ENCODE data around the gene KRTAP1-4.

DNA sequence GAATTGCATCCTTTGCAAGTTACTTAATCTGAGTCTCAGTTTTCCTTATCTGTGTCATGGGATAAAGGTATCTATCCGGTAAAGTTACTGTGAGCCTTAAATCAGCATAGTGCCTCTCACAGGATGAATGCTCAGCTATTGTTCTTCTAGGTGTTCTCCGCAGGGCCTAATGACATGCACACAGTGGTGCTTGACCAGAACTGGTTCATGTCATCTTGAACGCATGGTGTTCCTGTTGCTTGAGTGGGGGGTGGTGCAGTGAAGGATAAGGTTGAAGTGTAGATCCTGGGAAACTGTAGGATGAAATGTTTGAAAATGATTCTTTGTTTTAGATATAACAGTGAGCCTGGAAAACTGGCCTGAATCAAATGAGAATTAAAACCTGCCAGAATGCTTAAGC lies 49.9 kb downstream of the KRTAP1-4 start:
- TF ChIP-seq POLR2AphosphoS5 (IDR thresholded peaks at IDR 0.05), result no peak
- TF ChIP-seq, protein P1, sequence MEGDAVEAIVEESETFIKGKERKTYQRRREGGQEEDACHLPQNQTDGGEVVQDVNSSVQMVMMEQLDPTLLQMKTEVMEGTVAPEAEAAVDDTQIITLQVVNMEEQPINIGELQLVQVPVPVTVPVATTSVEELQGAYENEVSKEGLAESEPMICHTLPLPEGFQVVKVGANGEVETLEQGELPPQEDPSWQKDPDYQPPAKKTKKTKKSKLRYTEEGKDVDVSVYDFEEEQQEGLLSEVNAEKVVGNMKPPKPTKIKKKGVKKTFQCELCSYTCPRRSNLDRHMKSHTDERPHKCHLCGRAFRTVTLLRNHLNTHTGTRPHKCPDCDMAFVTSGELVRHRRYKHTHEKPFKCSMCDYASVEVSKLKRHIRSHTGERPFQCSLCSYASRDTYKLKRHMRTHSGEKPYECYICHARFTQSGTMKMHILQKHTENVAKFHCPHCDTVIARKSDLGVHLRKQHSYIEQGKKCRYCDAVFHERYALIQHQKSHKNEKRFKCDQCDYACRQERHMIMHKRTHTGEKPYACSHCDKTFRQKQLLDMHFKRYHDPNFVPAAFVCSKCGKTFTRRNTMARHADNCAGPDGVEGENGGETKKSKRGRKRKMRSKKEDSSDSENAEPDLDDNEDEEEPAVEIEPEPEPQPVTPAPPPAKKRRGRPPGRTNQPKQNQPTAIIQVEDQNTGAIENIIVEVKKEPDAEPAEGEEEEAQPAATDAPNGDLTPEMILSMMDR (IDR thresholded peaks at IDR 0.05), result no peak
